SK-MEL-5 (cell line): ENCODE results near the gene SMCO1. TPM values are rescaled to one million over a fixed set of nuclear protein-coding genes. Genes with fewer than 3 reads are reported as not detected.
A peak's percentile ranks its signal among the peaks of the same experiment; 100 is the strongest.
"Not testable (repeated sequence)": the region's sequence is repeated elsewhere in the genome, so short reads cannot be mapped to it uniquely, and the experiment has no call there.

ENCODE experiments used
- DNase-seq: peaks from one replicate; pipeline ENCODE4 v3.0.0-alpha.2; 2016; ENCODE audit warnings: low read depth, low spot score
- in situ Hi-C: cut with HindIII; loops from 2 replicates; pipeline ENCODE4 v1.10.0; 2016; ENCODE audit warnings: low sequenced_read_pairs, high pct_unique_total_duplicates, low pct_unique_long_range_greater_than_20kb
- polyA plus RNA-seq, 2 experiments: library from polyadenylated mRNA; depleted of rRNA; stranded (reverse); fragments of >200 nt; gene quantifications; 2 replicates each; pipeline ENCODE4 v1.2.3, GENCODE V29; 2015
- total RNA-seq: library from RNA; depleted of rRNA; stranded (reverse); fragments of >200 nt; shearing (Covaris generic); gene quantifications from 2 replicates; pipeline ENCODE4 v1.2.3, GENCODE V29; 2014; rRNA removed

Gene SMCO1, protein sequence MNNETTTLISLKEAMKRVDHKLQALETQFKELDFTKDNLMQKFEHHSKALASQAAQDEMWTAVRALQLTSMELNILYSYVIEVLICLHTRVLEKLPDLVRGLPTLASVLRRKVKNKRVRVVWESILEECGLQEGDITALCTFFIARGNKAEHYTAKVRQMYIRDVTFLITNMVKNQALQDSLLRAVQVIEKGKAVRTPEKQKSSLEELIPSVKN
- not detected in 2 replicates for total RNA-seq
- not detected in 2 replicates for polyA plus RNA-seq (2015; cell fraction: cytosol; rRNA removed)
- polyA plus RNA-seq (2015; cell fraction: nucleus; rRNA removed), result not detected in 2 replicates

DNA sequence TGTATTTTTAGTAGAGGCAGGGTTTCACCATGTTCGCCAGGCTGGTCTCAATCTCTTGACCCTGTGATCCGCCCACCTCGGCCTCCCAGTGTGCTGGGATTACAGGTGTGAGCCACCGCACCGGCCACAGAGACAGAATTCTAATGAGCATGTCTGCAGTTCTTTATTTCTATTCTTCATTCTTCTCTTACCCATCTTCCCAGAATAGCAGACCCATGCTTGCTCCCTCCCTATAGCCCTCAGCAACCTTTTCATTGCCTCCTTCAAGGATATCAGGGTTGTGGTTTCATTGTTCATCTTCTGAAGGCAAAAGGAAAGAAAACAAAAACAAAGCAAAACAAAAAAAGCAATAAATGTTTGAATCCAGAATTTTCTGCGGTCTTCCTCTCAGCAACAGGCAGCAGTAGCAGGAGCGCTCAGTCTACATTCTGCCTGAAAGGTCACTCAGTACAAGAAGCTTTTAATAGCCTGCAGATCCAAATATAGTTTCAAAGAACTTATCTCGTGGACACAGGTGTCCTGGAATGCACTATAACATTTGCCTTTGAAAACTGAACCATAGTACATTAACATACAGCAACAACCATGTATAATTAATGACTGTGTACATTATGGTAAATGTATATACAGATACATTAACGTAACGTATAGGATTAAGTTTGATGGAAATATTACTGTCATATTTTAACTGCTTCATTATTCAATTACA lies at the start of gene SMCO1:
Gene SMCO1 (minus strand): TSS at position 434 of the 709 bp plus-strand sequence. CDS start 137 bp downstream, at position 297.
- in situ Hi-C loops, result no loop called here
- no peak for DNase-seq

DNA sequence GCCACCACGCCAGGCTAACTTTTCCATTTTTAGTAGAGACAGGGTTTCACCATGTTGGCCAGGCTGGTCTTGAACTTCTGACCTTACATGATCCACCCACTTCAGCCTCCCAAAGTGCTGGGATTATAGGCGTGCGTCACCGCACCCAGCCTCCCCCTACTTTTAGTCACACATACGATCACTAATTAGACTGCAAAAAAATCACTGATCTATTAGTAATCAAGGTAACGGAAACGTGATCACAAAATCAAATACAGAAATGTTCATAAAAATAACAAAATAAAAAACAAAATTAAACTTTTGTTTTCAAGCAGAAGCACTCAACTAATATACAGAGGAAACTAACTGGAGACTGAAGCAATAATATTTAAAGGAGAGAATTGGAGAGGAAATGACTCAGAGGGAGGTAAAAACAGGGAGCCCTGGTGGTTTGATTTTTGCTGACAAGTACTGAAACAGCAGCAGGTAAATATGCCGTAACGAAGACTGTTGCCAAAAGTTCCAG lies 48.6 kb upstream of the SMCO1 start:
- in situ Hi-C loops, result no loop called here
- no peak for DNase-seq

DNA sequence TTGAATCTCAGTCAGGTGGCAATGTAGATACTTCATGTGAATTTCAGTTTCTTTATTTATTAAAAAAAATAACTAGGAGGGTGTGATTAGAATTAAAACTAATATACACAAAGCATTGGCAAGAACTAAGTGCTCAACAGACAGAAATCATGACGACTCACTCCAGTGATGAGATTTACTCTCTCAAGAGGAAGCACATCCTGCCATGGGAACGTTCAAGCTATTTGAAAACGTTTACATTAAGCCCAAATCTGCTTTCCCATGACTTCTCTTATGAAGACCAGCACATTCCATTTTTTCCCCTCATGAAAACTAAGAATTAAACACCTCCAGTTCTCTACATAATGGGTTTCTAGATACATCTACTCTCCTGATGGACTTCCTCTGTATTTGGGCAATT lies 44.7 kb upstream of the SMCO1 start:
- in situ Hi-C loops, result no loop called here
- DNase-seq, result no peak

DNA sequence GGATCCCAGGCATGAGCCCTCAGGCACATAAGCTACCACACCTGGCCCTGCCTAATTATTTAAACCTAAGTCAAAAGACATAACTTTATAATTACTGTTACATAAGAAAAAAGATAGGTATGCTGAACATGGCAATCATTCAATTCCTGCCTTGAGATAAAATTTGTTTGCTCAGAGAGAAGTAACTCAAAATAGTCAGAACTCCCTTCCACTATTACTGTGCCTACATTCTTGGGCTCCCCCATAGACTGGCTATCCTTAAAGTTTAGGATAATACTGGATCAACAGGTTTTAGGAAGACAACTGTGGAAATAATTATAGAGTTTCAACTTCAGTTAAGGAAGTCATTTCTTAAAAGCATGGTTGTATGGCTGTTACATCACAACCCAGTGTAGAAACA lies 43.3 kb upstream of the SMCO1 start:
- DNase-seq, result no peak
- in situ Hi-C loops, result no loop called here

DNA sequence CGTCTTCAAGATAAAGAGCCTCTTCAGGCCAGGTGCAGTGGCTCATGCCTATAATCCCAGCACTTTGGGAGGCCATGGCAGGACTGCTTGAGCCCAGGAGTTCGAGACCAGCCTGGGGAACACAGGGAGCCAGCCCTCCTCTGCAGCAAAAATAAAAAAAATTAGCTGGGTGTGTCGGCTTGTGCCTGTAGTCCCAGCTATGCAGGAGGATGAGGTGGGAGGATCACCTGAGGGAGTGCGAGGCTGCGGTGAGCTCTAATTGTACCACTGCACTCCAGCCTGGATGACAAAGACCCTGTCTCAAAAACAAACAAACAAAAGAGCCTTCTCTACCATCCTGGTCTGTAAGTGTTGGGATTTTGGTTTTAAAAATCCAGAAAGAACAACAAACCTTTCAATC lies 42.1 kb upstream of the SMCO1 start:
- in situ Hi-C loops, result no loop called here
- DNase-seq, result no peak

DNA sequence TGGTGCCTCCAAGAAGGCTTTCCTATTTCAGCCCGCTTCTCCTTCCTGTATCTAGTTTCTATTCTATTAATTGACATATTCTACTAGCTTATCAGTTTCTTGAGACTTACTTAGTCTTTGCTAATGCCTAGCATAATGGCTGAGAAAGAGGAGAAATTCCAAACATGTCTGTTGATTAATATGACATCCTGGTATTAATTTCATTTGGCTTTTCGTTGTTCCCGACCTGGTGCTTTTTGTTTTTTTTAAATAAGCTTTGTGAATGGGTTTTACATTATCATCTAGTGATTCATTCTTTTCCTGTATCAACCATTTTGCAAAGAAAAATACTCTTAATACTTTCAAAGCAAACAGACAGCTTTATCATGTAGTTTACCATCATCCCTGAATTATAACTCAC lies 40.1 kb upstream of the SMCO1 start:
- in situ Hi-C loops, result no loop called here

DNA sequence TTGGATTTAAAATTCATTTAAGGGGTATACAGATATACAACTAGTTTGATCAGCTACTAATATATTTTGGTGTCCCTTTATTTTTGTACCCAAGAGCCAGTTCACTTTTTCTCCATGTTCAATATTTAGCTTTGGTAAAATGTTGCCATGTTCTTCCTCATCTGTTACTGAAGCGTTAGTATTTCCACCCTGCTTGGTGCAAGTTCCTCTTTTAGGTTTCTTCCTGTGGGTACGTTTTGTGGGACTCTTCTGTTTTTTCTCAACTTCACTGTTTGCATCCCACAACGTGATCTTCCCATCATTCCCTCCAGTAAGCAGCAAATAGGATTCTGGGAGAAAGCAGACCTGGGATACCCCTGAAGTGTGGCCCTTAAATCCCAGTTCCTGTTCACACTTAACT lies 39.1 kb upstream of the SMCO1 start:
- DNase-seq, result no peak
- in situ Hi-C loops, result no loop called here

More for the DNA sequence above, 40.1 kb upstream of the SMCO1 start:
- no peak for DNase-seq

DNA sequence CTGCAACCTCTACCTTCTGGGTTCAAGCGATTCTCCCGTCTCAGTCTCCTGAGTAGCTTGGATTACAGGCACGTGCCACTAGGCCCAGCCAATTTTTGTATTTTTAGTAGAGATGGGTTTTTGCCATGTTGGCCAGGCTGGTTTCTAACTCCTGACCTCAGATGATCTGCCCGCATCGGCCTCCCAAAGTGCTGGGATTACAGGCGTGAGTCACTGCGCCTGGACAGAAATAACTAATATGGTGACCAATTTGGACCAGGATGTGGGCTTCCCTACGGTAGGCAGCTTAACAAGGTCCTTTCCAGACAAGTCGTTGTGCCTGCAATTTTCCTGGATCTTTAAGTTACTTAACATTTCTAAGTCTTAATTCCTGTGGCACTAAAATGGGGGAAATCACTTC lies 38.4 kb upstream of the SMCO1 start:
- in situ Hi-C loops, result no loop called here
- no peak for DNase-seq

DNA sequence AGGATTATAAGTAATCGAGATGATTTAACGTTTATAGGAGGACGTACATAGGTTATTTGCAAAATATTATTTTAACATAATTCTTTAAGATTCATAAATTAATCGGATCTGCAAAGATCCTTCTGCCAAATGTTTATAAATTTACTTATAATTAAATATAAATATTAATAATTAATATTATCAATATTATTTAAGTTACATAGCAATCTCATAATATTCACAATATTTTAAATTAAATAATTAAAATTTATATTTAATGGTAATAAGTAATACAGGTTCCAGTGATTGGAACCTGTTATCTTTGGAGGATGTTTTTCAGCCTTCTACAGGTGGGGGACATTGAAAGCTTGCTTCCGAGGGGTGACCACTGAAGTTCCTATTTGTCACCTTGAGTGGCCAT lies 37.1 kb upstream of the SMCO1 start:
- in situ Hi-C loops, result no loop called here
- DNase-seq, result no peak

DNA sequence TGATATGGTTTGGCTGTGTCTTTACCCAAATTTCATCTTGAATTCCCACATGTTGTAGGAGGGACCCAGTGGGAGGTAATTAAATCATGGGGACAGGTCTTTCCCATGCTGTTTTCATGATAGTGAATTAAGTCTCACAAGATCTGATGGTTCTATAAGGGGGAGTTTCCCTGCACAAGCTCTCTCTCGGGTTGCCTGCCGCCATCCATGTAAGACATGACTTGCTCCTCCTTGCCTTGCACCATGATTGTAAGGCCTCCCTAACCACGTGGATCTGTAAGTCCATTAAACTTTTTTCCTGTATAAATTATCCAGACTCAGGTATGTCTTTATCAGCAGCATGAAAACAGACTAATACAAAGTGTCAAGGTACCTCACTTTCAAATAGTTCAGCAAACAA lies 35.0 kb upstream of the SMCO1 start:
- in situ Hi-C loops, DNase-seq: not testable (repeated sequence)

DNA sequence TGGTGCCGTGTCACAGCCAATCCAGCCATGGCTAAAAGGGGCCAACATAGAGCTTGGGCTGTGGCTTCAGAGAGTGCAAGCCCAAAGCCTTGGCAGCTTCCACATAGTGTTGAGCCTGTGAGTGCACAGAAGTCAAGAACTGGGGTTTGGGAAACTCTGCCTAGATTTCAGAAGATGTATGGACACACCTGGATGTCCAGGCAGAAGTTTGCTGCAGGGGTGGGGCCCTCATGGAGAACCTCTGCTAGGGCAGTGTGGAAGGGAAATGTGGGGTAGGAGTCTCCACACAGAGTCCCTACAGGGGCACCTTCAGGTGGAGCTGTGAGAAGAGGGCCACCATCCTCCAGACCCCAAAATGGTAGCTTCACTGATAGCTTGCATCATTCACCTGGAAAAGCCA lies 34.2 kb upstream of the SMCO1 start:
- DNase-seq, in situ Hi-C loops: not testable (repeated sequence)

DNA sequence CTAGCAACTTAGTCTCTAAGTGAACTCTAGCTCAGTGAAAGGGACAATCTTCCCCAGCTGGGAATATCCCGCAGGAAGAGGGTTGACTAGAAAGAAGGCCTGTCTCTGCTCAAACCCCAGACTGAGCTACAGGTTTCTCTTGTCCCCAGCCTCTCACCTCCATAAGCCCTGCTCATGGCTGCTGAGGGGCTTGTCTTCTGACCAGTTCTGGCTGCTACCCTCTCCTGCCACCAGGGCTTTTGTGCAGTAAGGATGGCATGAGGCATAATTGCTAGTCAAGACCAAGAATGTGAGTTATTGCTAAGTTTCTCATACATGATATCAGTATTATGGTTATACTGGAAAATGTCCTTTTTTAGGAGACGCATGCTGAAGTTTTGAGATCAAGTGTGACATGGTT lies 31.9 kb upstream of the SMCO1 start:
- DNase-seq, result no peak
- in situ Hi-C loops, result no loop called here

DNA sequence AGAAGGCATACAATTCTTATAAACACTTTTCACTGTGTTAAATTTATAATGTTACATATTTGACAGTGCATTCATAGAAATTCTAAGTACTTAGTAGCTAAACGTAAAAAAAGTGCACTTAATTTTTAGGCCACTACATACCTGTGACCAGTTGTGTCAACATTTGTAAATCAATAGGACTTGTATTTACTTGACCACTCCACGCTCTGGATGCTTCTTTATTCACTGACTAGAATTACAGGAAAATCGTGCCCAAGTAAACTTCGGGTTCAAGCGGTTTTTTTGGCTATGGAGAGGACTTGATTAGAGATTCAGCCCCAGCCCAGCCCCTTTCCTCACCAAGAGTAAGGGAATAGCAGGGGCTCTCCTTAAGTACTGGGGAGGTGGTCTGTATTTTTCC lies 31.4 kb upstream of the SMCO1 start:
- in situ Hi-C loops, result no loop called here
- DNase-seq, result no peak

DNA sequence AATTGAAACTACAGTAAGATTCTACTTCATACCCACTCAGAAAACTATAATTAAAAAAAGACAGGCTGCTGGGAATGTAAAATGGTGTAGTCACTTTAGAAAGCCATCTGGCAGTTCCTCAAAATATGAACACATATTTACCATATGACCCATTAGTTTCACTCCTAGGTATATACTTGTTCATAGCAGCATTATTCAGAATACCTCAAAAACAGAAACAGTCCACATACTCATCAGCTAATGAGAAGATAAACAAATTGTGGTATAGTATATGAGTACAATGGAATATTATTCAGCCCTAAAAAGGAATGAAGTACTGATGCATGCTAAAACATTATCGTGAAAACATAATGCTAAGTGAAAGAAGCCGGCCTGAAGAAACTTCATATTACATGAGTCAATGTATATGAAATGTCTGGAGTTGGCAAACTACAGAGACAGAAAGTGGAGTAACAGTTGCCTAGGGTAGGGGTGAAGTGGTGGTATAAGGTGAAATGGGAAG lies 29.4 kb upstream of the SMCO1 start:
- in situ Hi-C loops, result no loop called here
- DNase-seq, result no peak

DNA sequence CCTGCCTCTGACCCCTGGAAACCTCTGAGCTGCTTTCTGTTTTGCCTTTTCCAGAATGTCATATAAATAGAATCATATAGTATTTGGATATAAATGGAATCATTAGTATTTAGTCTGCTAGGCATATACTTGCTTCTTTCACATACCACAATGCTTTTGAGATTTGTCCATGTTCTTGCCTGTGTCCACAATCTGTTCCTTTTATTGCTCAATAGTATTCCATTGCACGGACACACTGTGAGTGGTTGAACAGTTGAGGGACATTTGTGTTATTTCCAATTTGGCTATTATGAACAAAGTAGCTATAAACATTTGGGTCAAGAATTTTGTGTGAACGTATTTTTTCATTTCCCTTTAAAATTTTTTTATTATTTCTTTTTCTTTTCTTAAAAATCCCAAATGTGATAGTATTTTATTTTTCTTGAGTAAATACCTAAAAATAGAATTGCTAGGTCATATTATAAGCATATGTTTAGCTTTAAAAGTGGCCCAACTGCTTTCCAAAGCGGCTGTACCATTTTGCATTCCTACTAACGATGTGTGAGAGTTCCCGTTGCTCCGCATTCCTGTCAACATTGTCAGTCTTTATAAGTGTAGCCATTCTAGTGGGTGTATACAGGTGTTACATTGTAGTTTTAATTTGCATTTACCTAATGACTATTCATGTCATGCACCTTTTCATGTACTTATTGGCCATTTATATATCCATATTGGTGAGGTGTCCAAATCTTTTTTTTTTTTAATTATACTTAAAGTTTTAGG lies 26.7 kb upstream of the SMCO1 start:
- in situ Hi-C loops, result no loop called here
- DNase-seq, result no peak

DNA sequence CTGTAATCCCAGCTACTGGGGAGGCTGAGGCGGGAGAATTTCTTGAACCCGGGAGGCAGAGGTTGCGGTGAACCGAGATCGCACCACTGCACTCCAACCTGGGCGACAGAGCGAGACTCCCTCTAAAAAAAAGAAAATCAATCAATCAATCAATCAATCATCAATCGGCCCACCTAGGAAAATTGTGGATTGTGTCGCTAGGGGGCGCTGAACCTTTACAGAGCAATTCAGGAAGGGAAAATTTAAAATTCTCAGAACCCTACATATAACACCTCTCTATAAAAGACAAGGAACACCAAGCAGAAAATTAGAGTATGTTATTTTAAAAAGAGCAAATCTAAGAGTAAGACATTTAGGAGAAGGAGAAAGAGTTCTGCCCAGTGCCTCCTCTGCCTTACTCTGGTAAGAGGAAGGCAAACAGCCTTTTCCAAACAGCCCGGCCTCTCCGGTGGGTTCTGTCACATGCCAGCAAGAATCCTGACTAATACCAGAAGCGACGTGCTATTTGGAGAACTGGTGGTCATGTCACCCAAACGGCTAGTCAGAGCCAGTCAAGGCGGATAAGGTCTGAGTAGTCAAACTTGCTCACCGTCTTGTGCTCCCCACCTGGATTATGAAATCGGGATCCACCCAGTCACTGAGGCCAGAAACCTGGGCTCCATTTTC lies 22.3 kb upstream of the SMCO1 start:
- in situ Hi-C loops, result no loop called here
- DNase-seq, result peak; percentile 19

DNA sequence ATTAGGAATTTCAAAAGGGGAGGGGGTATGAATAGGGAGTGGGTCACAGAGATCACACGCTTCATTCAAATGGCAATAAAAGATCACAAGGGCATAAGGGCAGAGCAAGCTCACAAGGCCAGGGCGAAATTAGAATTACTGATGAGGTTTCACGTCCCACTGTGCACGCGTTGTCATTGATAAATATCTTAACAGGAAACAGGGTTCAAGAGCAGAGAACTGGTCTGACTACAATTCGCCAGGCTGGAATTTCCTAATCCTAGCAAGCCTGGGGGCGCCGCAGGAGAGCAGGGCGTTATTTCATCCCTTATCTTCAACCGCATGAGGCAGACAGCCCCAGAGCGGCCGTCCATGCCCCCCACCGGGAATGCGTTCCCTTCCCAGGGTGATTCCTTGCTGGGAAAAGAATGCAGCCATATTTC lies 18.1 kb upstream of the SMCO1 start:
- in situ Hi-C loops, result no loop called here
- DNase-seq, result no peak

DNA sequence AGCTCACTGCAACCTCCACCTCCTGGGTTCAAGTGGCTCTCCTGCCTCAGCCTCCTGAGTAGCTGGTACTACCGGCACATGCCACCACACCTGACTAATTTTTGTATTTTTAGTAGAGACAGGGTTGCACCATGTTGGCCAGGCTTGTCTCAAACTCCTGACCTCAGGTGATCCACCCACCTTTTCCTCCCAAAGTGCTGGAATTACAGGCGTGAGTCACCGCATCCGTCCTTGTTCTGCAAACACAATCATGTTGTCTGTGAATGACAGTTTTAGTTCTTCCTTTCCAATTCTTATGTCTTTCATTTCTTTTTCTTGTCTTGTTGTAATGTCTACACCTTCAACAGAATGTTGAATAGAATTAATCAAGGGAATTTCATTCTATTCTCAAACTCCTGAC lies 16.3 kb upstream of the SMCO1 start:
- no peak for DNase-seq
- in situ Hi-C loops, result no loop called here
